Right lobe of liver (tissue), 6 donors: ENCODE results near the gene WFDC10B. TPM values are rescaled to one million over a fixed set of nuclear protein-coding genes. Genes with fewer than 3 reads are reported as not detected.

Experiments
- ATAC-seq, 4 donors: fragments of 200-7000 bp; cut with Tn5 transposase; one replicate each; pipeline ENCODE4 v1.9.1; 2020; ENCODE audit warnings: mild to moderate bottlenecking in 4 of 4, moderate library complexity in 4 of 4
- DNase-seq, 3 donors: peaks; one replicate each; pipeline ENCODE4 v3.0.0-alpha.2; 2020
- H3K27ac ChIP-seq, 3 donors: fragments of 200-600 bp; one replicate each; pipeline ENCODE4 v1.8.0; 2022
- H3K27me3 ChIP-seq, 2 donors: fragments of 200-600 bp; one replicate each; pipeline ENCODE4 v1.8.0; 2022
- H3K36me3 ChIP-seq, 4 donors: fragments of 200-600 bp; sonication (generic) in 1 of 4; one replicate each; pipeline versions ENCODE4 v1.5.1 to v1.8.0; 2017 to 2022; ENCODE audit warnings: control low read depth in 1 of 4
- H3K4me1 ChIP-seq, 4 donors: fragments of 200-600 bp; sonication (generic) in 1 of 4; one replicate each; pipeline versions ENCODE4 v1.5.1 to v1.8.0; 2017 to 2022; ENCODE audit warnings: control low read depth in 1 of 4
- H3K4me3 ChIP-seq, 3 donors: fragments of 200-600 bp; one replicate each; pipeline ENCODE4 v1.8.0; 2022
- H3K9me3 ChIP-seq, 4 donors: fragments of 200-600 bp; sonication (generic) in 1 of 4; one replicate each; pipeline versions ENCODE4 v1.5.1 to v1.8.0; 2017 to 2022; ENCODE audit warnings: control low read depth in 1 of 4
- POLR2A ChIP-seq: fragments of 450-650 bp; IDR thresholded peaks from one replicate; pipeline ENCODE4 v1.6.1; 2017; ENCODE audit warnings: antibody characterized with exemption, mild to moderate bottlenecking
- WGBS: methylation state at CpG from one replicate; pipeline ENCODE4 v1.1.6; 2018; ENCODE audit warnings: low coverage, low lambda C conversion rate; ENCODE audit not compliant: insufficient coverage; ENCODE audit errors: missing lambda C conversion rate; 5-methylcytosine and 5-hydroxymethylcytosine counted together
- intact Hi-C, 2 donors: fragments of 100-400 bp; cut with DNase I; formaldehyde crosslinking; loops; one replicate each; pipeline versions ENCODE4 v1.11.2 to v1.14.1; 2022
- long read RNA-seq: library from polyadenylated mRNA; unstranded; transcript quantifications from one replicate; pipeline ENCODE4 v2.0.0, GENCODE V29; 2019
- total RNA-seq, 6 experiments: library from RNA; depleted of rRNA in 2 of 6; stranded (reverse); fragments of >200 nt in 2 of 6; fragmentation: NEBNext Ultra II Directional in 3 of 6; extraction: Animal tissue kit (Norgen Biotek cat#: 25700) in 3 of 6; gene quantifications; one replicate each; pipeline versions ENCODE4 v1.1.0 to v1.2.4, GENCODE V29; 2016 to 2023
- TF ChIP-seq, protein P1 (sequence below), 4 donors: fragments of 200-600 bp in 3 of 4; fragments of 450-650 bp in 1 of 4; IDR thresholded peaks; one replicate each; pipeline versions ENCODE4 v1.5.1 to v1.8.0; 2016 to 2022; ENCODE audit warnings: antibody characterized with exemption in 4 of 4, mild to moderate bottlenecking in 2 of 4
- donor health status: DM: no; HTN: yes; CAD: no.
- donor health status: DM: no; HTN: no; CAD: no.
- donor health status: DM: no; HTN: no; CAD: no.
- donor health status: DM: no; HTN: yes; CAD: no.
- donor health status: DM: no; HTN: yes; CAD: no.

WFDC10B gene
- not detected for total RNA-seq
- long read RNA-seq, result 0 reads

GRCh38 chr20:45704969-45705637 is at the start of gene WFDC10B:
Gene WFDC10B, minus strand, starts transcription at chr20:45705019. Its CDS starts 19,027 bp downstream, at chr20:45685992.
- 67% methylated on average over 1 of the region's 1 CpG for WGBS
- Histone ChIP-seq H3K27me3 (peaks cover 0 to 6% of the 10 kb centered on the region in 2 donors), H3K27ac (no peak within 1 kb of the TSS), H3K36me3 (no peaks in the 10 kb centered on the region), H3K4me1 (no peaks in the 10 kb centered on the region), H3K9me3 (no peaks in the 10 kb centered on the region), H3K4me3 (no peak within 1 kb of the TSS)
- no peak for ATAC-seq
- intact Hi-C loops, result no loop called here
- no peak for TF ChIP-seq POLR2A
- TF ChIP-seq, protein P1, sequence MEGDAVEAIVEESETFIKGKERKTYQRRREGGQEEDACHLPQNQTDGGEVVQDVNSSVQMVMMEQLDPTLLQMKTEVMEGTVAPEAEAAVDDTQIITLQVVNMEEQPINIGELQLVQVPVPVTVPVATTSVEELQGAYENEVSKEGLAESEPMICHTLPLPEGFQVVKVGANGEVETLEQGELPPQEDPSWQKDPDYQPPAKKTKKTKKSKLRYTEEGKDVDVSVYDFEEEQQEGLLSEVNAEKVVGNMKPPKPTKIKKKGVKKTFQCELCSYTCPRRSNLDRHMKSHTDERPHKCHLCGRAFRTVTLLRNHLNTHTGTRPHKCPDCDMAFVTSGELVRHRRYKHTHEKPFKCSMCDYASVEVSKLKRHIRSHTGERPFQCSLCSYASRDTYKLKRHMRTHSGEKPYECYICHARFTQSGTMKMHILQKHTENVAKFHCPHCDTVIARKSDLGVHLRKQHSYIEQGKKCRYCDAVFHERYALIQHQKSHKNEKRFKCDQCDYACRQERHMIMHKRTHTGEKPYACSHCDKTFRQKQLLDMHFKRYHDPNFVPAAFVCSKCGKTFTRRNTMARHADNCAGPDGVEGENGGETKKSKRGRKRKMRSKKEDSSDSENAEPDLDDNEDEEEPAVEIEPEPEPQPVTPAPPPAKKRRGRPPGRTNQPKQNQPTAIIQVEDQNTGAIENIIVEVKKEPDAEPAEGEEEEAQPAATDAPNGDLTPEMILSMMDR (IDR thresholded peaks at IDR 0.05), result no peak
- no peak for DNase-seq

DNA sequence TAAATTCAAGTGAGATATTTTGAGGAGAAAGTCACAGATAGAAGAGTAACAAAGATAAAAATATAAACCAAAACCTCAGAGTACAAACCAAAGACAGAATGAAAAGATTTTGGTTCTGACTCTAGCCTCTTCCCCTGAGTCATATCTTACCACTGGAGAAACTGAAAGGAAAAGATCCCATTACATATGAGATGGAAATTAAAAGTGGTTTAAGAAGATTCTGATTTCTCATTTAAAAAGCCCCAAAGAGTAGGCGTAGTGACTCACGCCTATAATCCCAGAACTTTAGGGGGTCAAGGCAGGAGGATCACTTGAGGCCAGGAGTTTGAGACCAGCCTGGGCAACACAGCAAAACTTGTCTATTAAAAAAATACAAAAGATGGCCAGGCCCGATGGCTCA is 47.9 kb upstream of the WFDC10B start:
- intact Hi-C loops, result no loop called here
- no peak for TF ChIP-seq POLR2A
- TF ChIP-seq, protein P1 (IDR thresholded peaks at IDR 0.05), result no peak
- DNase-seq, result no peak
- Histone ChIP-seq H3K36me3 (no peaks in the 10 kb centered on the region), H3K27me3 (no peaks in the 10 kb centered on the region), H3K9me3 (no peaks in the 10 kb centered on the region), H3K4me1 (no peaks in the 10 kb centered on the region), H3K27ac (no peak overlapping the region), H3K4me3 (no peak overlapping the region)
- ATAC-seq, result no peak
- WGBS, result 71% methylated on average over 3 of the region's 3 CpGs

- H3K9me3 ChIP-seq, result no peaks in the 10 kb centered on the region
- no peak overlapping the region for H3K4me3 ChIP-seq
- no peak for DNase-seq
- intact Hi-C loops, result no loop called here
- no peak overlapping the region for H3K27ac ChIP-seq
- no peaks in the 10 kb centered on the region for H3K36me3 ChIP-seq
- no peak for ATAC-seq
- no peaks in the 10 kb centered on the region for H3K4me1 ChIP-seq
- H3K27me3 ChIP-seq, result no peaks in the 10 kb centered on the region
- WGBS, result 91% methylated on average over 1 of the region's 1 CpG
- TF ChIP-seq POLR2A, result no peak
- TF ChIP-seq, protein P1 (IDR thresholded peaks at IDR 0.05), result no peak
Measured at GRCh38 chr20:45751721-45752120, 46.9 kb upstream of the WFDC10B start.

DNA sequence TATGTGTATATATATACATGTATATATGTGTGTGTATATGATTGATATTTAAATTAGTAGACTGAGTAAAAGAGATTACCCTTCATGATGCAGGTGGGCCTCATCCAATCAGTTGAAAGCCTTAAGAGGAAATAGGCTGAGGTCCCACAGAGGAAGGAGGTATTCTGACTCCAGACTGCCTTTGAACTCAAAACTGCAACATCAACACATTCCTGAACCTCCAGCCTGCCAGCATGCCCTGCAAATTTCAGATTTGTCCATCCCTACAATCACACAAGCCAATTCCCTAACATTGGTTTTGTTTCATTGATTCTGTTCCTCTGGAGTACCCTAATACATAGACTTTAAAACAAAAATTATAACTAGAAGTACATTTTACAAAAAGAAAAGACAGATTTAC is 40.2 kb upstream of the WFDC10B start:
- DNase-seq, result no peak
- Histone ChIP-seq H3K4me1 (no peaks in the 10 kb centered on the region), H3K9me3 (no peaks in the 10 kb centered on the region), H3K27ac (no peak overlapping the region), H3K36me3 (no peaks in the 10 kb centered on the region), H3K27me3 (no peaks in the 10 kb centered on the region), H3K4me3 (no peak overlapping the region)
- ATAC-seq, result no peak
- intact Hi-C loops, result no loop called here
- TF ChIP-seq POLR2A, result no peak
- TF ChIP-seq, protein P1 (IDR thresholded peaks at IDR 0.05), result no peak

DNA sequence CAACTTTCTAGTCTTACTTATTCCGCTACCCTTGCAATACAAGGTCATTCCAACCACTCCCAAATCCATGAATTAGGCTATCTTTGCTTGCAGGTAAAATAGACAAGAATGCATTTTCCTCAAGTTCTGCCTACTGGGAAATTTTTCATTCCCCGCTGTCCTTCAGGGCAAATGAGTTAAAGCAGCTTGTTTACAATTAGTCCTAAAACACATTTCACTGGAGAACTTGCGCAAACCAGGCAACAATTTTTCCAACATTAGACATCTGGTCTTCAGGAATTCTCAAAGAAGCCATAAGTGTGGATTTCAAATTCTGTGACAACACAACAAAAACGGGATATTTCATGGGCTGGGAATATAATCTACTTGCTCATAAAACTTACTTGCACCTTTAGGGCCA is 37.8 kb upstream of the WFDC10B start:
- DNase-seq (no peak), ATAC-seq (no peak)
- Histone ChIP-seq H3K4me3 (no peak overlapping the region), H3K27ac (no peak overlapping the region), H3K27me3 (no peaks in the 10 kb centered on the region), H3K36me3 (no peaks in the 10 kb centered on the region), H3K9me3 (no peaks in the 10 kb centered on the region), H3K4me1 (no peaks in the 10 kb centered on the region)
- intact Hi-C loops, result no loop called here
- TF ChIP-seq, protein P1 (IDR thresholded peaks at IDR 0.05), result no peak
- TF ChIP-seq POLR2A, result no peak
- 73% methylated on average over 4 of the region's 4 CpGs for WGBS
